GM23338 (cell line): ENCODE measurements around the gene USP21. TPM values are rescaled to one million over a fixed set of nuclear protein-coding genes. Genes with fewer than 3 reads are reported as not detected.

Experiments
- ATAC-seq: fragments of 200-7000 bp; cut with Tn5 transposase; 3 replicates; pipeline ENCODE4 v1.9.1; 2020
- DNase-seq: peaks from one replicate; pipeline ENCODE4 v3.0.0-alpha.2; 2015; ENCODE audit warnings: low spot score
- H2AFZ ChIP-seq: fragments of 200-600 bp; sonication (generic); 2 replicates; pipeline ENCODE4 v1.8.0; 2016; ENCODE audit warnings: antibody characterized with exemption, mild to moderate bottlenecking, moderate library complexity
- H3F3A ChIP-seq: fragments of 200-600 bp; sonication (generic); replicated peaks from 2 replicates; pipeline ENCODE4 v1.8.0; 2017; ENCODE audit warnings: antibody characterized with exemption, mixed run types, low read depth
- H3K27ac ChIP-seq: fragments of 200-600 bp; sonication (generic); 2 replicates; pipeline ENCODE4 v1.6.1; 2016; ENCODE audit warnings: low read depth
- H3K27me3 ChIP-seq: fragments of 200-600 bp; sonication (generic); 2 replicates; pipeline ENCODE4 v1.8.0; 2016; ENCODE audit warnings: mild to moderate bottlenecking, mixed run types, moderate library complexity; ENCODE audit not compliant: insufficient read depth
- H3K36me3 ChIP-seq: fragments of 200-600 bp; sonication (generic); 2 replicates; pipeline ENCODE4 v1.8.0; 2016; ENCODE audit warnings: mild to moderate bottlenecking; ENCODE audit not compliant: insufficient read depth
- H3K4me1 ChIP-seq: fragments of 200-600 bp; sonication (generic); 2 replicates; pipeline ENCODE4 v1.8.0; 2016; ENCODE audit warnings: mild to moderate bottlenecking, moderate library complexity; ENCODE audit not compliant: insufficient read depth
- H3K4me2 ChIP-seq: fragments of 200-600 bp; sonication (generic); 2 replicates; pipeline ENCODE4 v1.7.1; 2017; ENCODE audit warnings: mixed run types
- H3K4me3 ChIP-seq: fragments of 200-600 bp; sonication (generic); 2 replicates; pipeline ENCODE4 v1.6.1; 2016; ENCODE audit warnings: mixed run types
- H3K79me2 ChIP-seq: fragments of 200-600 bp; sonication (generic); replicated peaks from 2 replicates; pipeline ENCODE4 v1.8.0; 2017; ENCODE audit warnings: mild to moderate bottlenecking; ENCODE audit not compliant: insufficient read depth
- H3K9me2 ChIP-seq: fragments of 200-600 bp; sonication (generic); 2 replicates; pipeline ENCODE4 v1.8.0; 2017; ENCODE audit not compliant: insufficient read depth
- H4K20me1 ChIP-seq: fragments of 200-600 bp; sonication (generic); replicated peaks from 2 replicates; pipeline ENCODE4 v1.8.0; 2017; ENCODE audit warnings: mild to moderate bottlenecking; ENCODE audit not compliant: insufficient read depth
- H3K27ac Mint-ChIP-seq: 2 replicates; pipeline ENCODE4 v1.8.0; 2020; ENCODE audit warnings: inconsistent platforms, mild to moderate bottlenecking, moderate library complexity, mixed read lengths
- H3K27me3 Mint-ChIP-seq: 3 replicates; pipeline ENCODE4 v1.8.0; 2022; ENCODE audit warnings: low read depth, mild to moderate bottlenecking, moderate library complexity, mixed read lengths, inconsistent platforms; ENCODE audit not compliant: insufficient read depth, poor library complexity
- H3K36me3 Mint-ChIP-seq: 3 replicates; pipeline ENCODE4 v1.8.0; 2021; ENCODE audit warnings: low read depth, mild to moderate bottlenecking, inconsistent platforms, moderate library complexity, mixed read lengths
- H3K4me1 Mint-ChIP-seq: 3 replicates; pipeline ENCODE4 v1.8.0; 2020; ENCODE audit warnings: mild to moderate bottlenecking, inconsistent platforms, mixed read lengths
- H3K4me3 Mint-ChIP-seq: 3 replicates; pipeline ENCODE4 v1.8.0; 2021; ENCODE audit warnings: moderate library complexity, mild to moderate bottlenecking, inconsistent platforms, mixed read lengths
- H3K9me3 Mint-ChIP-seq: 3 replicates; pipeline ENCODE4 v1.8.0; 2020; ENCODE audit warnings: moderate library complexity, mild to moderate bottlenecking, inconsistent platforms, mixed read lengths
- JUNB ChIP-seq: IDR thresholded peaks from one replicate; pipeline ENCODE4 v1.6.1; 2016; ENCODE audit warnings: antibody characterized with exemption; ENCODE audit not compliant: unreplicated experiment
- STAT1 ChIP-seq: IDR thresholded peaks from one replicate; pipeline ENCODE4 v1.6.1; 2016; ENCODE audit warnings: antibody characterized with exemption; ENCODE audit not compliant: unreplicated experiment
- ZNF114 ChIP-seq: fragments of 250-450 bp; sonication (Bioruptor Pico); IDR thresholded peaks from 2 replicates; pipeline ENCODE4 v1.5.0; 2020; ENCODE audit warnings: mild to moderate bottlenecking, moderate library complexity
- ZNF331 ChIP-seq: fragments of 250-450 bp; sonication (Bioruptor Pico); IDR thresholded peaks from 2 replicates; pipeline ENCODE4 v1.5.0; 2020; ENCODE audit warnings: low read depth, mild to moderate bottlenecking, moderate library complexity
- polyA plus RNA-seq: library from polyadenylated mRNA; unstranded; fragments of >200 nt; fragmentation: Nextera tagmentation; extraction: Ambion mirVana; gene quantifications from 2 replicates; pipeline ENCODE4 v1.2.1, GENCODE V29; 2016
- total RNA-seq: library from RNA; depleted of rRNA; stranded (reverse); fragments of >200 nt; shearing (Covaris generic); gene quantifications from 2 replicates; pipeline ENCODE4 v1.2.3, GENCODE V29; 2014
- TF ChIP-seq, protein P1 (sequence below): fragments of 250-450 bp; sonication (Bioruptor Pico); IDR thresholded peaks from 2 replicates; pipeline ENCODE4 v1.5.0; 2020; ENCODE audit warnings: mild to moderate bottlenecking, moderate library complexity
- TF ChIP-seq, protein P2 (sequence below), 2 experiments: fragments of 200-600 bp in 1 of 2; sonication (generic) in 1 of 2; conservative IDR thresholded peaks; 2 replicates each; pipeline versions ENCODE4 v1.5.1 to v1.6.1; 2016 to 2017; ENCODE audit warnings: antibody characterized with exemption in 2 of 2, low read depth in 2 of 2, mild to moderate bottlenecking in 2 of 2, moderate library complexity in 1 of 2

The USP21 gene
- total and polyA plus RNA-seq, 2 experiments from 2014 or later = 17.9 to 25.6 TPM

DNA sequence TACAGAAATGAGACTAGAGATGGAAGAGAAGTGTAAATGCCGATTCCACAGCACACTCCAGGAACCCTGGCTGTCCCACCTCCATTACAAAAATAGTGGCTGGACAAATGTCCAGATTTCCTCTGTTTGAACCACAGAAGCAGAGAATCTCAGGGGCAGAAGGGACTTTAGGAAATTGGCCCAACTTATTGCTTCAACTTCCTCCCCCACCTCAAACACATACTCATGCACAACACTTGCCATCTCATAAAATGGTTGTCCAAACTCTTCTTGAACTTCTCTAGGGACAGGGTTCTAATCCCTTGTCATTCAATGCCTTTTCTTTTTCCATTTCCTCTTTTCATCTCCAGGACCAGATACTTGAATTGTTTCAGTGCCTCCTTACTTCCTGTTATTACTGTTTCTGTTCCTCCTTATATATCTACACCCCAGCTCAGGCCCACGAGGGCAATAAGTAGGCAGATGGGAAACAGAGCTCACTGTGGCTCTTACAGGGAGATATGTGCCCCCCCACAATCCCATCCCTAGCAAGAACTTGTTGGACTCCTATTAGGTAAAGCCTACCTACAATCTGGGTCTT is 26.5 kb downstream of the USP21 start (continued):
- TF ChIP-seq, protein P1, sequence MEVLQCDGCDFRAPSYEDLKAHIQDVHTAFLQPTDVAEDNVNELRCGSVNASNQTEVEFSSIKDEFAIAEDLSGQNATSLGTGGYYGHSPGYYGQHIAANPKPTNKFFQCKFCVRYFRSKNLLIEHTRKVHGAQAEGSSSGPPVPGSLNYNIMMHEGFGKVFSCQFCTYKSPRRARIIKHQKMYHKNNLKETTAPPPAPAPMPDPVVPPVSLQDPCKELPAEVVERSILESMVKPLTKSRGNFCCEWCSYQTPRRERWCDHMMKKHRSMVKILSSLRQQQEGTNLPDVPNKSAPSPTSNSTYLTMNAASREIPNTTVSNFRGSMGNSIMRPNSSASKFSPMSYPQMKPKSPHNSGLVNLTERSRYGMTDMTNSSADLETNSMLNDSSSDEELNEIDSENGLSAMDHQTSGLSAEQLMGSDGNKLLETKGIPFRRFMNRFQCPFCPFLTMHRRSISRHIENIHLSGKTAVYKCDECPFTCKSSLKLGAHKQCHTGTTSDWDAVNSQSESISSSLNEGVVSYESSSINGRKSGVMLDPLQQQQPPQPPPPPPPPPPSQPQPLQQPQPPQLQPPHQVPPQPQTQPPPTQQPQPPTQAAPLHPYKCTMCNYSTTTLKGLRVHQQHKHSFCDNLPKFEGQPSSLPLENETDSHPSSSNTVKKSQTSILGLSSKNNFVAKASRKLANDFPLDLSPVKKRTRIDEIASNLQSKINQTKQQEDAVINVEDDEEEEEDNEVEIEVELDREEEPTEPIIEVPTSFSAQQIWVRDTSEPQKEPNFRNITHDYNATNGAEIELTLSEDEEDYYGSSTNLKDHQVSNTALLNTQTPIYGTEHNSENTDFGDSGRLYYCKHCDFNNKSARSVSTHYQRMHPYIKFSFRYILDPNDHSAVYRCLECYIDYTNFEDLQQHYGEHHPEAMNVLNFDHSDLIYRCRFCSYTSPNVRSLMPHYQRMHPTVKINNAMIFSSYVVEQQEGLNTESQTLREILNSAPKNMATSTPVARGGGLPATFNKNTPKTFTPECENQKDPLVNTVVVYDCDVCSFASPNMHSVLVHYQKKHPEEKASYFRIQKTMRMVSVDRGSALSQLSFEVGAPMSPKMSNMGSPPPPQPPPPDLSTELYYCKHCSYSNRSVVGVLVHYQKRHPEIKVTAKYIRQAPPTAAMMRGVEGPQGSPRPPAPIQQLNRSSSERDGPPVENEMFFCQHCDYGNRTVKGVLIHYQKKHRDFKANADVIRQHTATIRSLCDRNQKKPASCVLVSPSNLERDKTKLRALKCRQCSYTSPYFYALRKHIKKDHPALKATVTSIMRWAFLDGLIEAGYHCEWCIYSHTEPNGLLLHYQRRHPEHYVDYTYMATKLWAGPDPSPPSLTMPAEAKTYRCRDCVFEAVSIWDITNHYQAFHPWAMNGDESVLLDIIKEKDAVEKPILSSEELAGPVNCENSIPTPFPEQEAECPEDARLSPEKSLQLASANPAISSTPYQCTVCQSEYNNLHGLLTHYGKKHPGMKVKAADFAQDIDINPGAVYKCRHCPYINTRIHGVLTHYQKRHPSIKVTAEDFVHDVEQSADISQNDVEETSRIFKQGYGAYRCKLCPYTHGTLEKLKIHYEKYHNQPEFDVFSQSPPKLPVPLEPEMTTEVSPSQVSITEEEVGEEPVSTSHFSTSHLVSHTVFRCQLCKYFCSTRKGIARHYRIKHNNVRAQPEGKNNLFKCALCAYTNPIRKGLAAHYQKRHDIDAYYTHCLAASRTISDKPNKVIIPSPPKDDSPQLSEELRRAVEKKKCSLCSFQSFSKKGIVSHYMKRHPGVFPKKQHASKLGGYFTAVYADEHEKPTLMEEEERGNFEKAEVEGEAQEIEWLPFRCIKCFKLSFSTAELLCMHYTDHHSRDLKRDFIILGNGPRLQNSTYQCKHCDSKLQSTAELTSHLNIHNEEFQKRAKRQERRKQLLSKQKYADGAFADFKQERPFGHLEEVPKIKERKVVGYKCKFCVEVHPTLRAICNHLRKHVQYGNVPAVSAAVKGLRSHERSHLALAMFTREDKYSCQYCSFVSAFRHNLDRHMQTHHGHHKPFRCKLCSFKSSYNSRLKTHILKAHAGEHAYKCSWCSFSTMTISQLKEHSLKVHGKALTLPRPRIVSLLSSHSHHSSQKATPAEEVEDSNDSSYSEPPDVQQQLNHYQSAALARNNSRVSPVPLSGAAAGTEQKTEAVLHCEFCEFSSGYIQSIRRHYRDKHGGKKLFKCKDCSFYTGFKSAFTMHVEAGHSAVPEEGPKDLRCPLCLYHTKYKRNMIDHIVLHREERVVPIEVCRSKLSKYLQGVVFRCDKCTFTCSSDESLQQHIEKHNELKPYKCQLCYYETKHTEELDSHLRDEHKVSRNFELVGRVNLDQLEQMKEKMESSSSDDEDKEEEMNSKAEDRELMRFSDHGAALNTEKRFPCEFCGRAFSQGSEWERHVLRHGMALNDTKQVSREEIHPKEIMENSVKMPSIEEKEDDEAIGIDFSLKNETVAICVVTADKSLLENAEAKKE = no peak
- no peak for TF ChIP-seq ZNF114 (CRISPR knock-in tag)

GRCh38 chr1:161187311-161187710 is 28.0 kb downstream of the USP21 start:
- Mint-ChIP-seq H3K4me1 (peaks cover 7% of the 10 kb centered on the region), H3K36me3 (peaks cover 8% of the 10 kb centered on the region; the same call in 2 of the 3 replicates)

More at GRCh38 chr1:161187311-161187710, 28.0 kb downstream of the USP21 start:
- H3K4me1 ChIP-seq = peaks cover 2% of the 10 kb centered on the region; the same call in 1 of the 2 replicates
- TF ChIP-seq ZNF331 (CRISPR knock-in tag) (no peak), JUNB (no peak), STAT1 (no peak)
- TF ChIP-seq, protein P2, sequence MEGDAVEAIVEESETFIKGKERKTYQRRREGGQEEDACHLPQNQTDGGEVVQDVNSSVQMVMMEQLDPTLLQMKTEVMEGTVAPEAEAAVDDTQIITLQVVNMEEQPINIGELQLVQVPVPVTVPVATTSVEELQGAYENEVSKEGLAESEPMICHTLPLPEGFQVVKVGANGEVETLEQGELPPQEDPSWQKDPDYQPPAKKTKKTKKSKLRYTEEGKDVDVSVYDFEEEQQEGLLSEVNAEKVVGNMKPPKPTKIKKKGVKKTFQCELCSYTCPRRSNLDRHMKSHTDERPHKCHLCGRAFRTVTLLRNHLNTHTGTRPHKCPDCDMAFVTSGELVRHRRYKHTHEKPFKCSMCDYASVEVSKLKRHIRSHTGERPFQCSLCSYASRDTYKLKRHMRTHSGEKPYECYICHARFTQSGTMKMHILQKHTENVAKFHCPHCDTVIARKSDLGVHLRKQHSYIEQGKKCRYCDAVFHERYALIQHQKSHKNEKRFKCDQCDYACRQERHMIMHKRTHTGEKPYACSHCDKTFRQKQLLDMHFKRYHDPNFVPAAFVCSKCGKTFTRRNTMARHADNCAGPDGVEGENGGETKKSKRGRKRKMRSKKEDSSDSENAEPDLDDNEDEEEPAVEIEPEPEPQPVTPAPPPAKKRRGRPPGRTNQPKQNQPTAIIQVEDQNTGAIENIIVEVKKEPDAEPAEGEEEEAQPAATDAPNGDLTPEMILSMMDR (conservative IDR thresholded peaks at IDR 0.05; ENCODE audit: low read depth in 2 of 2) = no peak
- H3K27ac Mint-ChIP-seq = no peak overlapping the region
- peaks cover 8% of the 10 kb centered on the region for H3K27me3 Mint-ChIP-seq
- DNase-seq (no peak), ATAC-seq (no peak)
- no peaks in the 10 kb centered on the region for H3K27me3 ChIP-seq
- H3K4me3 Mint-ChIP-seq = no peak overlapping the region
- no peaks in the 10 kb centered on the region for H3K9me3 Mint-ChIP-seq
- H2AFZ ChIP-seq = no peak overlapping the region
- H3K79me2 ChIP-seq = no peaks in the 10 kb centered on the region
- no peak overlapping the region for H3K27ac ChIP-seq
- no peak overlapping the region for H3K4me2 ChIP-seq
- no peaks in the 10 kb centered on the region for H3K9me2 ChIP-seq
- no peaks in the 10 kb centered on the region for H3K36me3 ChIP-seq
- H4K20me1 ChIP-seq = no peaks in the 10 kb centered on the region
- no peak overlapping the region for H3K4me3 ChIP-seq
- H3F3A ChIP-seq = 0 out of 2 replicates have a peak, but pooled peaks cover 3% of the 10 kb centered on the region
